WTC11 (cell line): Measurements from ENCODE around the gene CAMTA1. TPM values are rescaled to one million over a fixed set of nuclear protein-coding genes. Genes with fewer than 3 reads are reported as not detected.

Source experiments
- ATAC-seq: fragments of 200-7000 bp; cut with Tn5 transposase; 2 replicates; pipeline ENCODE4 v1.10.0; 2021; ENCODE audit warnings: mild to moderate bottlenecking, moderate library complexity
- CTCF ChIA-PET: fragments of 300-600 bp; sonication (Branson Sonifier 250); formaldehyde crosslinking; loops from one replicate; lab custom pipeline; 2021; ENCODE audit warnings: antibody characterized with exemption; lab: Charles Lee
- POLR2A ChIA-PET: fragments of 350-600 bp; sonication (Branson Sonifier 250); formaldehyde crosslinking; loops from one replicate; lab custom pipeline; 2021; ENCODE audit warnings: antibody characterized with exemption; lab: Charles Lee
- DNase-seq: peaks from one replicate; pipeline ENCODE4 v3.0.0; 2021; ENCODE audit warnings: low spot score
- H3K27ac Mint-ChIP-seq: 2 replicates; pipeline ENCODE4 v1.8.0; 2021; ENCODE audit warnings: mixed read lengths
- H3K27me3 Mint-ChIP-seq: 2 replicates; pipeline ENCODE4 v1.8.0; 2021; ENCODE audit warnings: low read depth, mild to moderate bottlenecking, moderate library complexity, mixed read lengths
- H3K36me3 Mint-ChIP-seq: 2 replicates; pipeline ENCODE4 v1.8.0; 2021; ENCODE audit warnings: mixed read lengths
- H3K4me1 Mint-ChIP-seq: 2 replicates; pipeline ENCODE4 v1.8.0; 2022; ENCODE audit warnings: mixed read lengths
- H3K4me3 Mint-ChIP-seq: 2 replicates; pipeline ENCODE4 v1.8.0; 2021; ENCODE audit warnings: mild to moderate bottlenecking, moderate library complexity, mixed read lengths
- H3K9me3 Mint-ChIP-seq: 2 replicates; pipeline ENCODE4 v1.8.0; 2021; ENCODE audit warnings: mixed read lengths
- ETV6 ChIP-seq: sonication (generic); formaldehyde crosslinking; IDR thresholded peaks from 2 replicates; pipeline ENCODE4 v1.8.1; 2022; ENCODE audit warnings: mild to moderate bottlenecking, missing genetic modification reagents
- FOXP1 ChIP-seq: sonication (generic); formaldehyde crosslinking; IDR thresholded peaks from 2 replicates; pipeline ENCODE4 v1.8.0; 2022; ENCODE audit warnings: missing genetic modification reagents, mild to moderate bottlenecking, moderate library complexity, borderline replicate concordance
- JAZF1 ChIP-seq: fragments of 250-450 bp; sonication (Bioruptor Pico); IDR thresholded peaks from 2 replicates; pipeline ENCODE4 v1.9.0; 2021; ENCODE audit warnings: moderate library complexity, mild to moderate bottlenecking, inconsistent platforms
- MXD4 ChIP-seq: fragments of 250-450 bp; sonication (Bioruptor Pico); IDR thresholded peaks from 2 replicates; pipeline ENCODE4 v1.8.0; 2021; ENCODE audit warnings: mild to moderate bottlenecking, moderate library complexity, borderline replicate concordance
- NR2C2 ChIP-seq: sonication (generic); formaldehyde crosslinking; IDR thresholded peaks from 2 replicates; pipeline ENCODE4 v1.8.0; 2022; ENCODE audit warnings: mild to moderate bottlenecking, missing genetic modification reagents
- SMAD3 ChIP-seq: sonication (generic); formaldehyde crosslinking; IDR thresholded peaks from 2 replicates; pipeline ENCODE4 v1.8.0; 2022; ENCODE audit warnings: missing genetic modification reagents, mild to moderate bottlenecking, borderline replicate concordance
- SP1 ChIP-seq: sonication (generic); formaldehyde crosslinking; conservative IDR thresholded peaks from 2 replicates; pipeline ENCODE4 v1.8.1; 2022; ENCODE audit warnings: missing genetic modification reagents
- TCF7 ChIP-seq: sonication (generic); formaldehyde crosslinking; IDR thresholded peaks from 2 replicates; pipeline ENCODE4 v1.8.0; 2022; ENCODE audit warnings: mild to moderate bottlenecking, low read depth, missing genetic modification reagents, moderate library complexity
- TEAD4 ChIP-seq: sonication (generic); formaldehyde crosslinking; IDR thresholded peaks from 2 replicates; pipeline ENCODE4 v1.8.0; 2022; ENCODE audit warnings: mild to moderate bottlenecking, missing genetic modification reagents
- ZNF263 ChIP-seq: sonication (generic); formaldehyde crosslinking; IDR thresholded peaks from 2 replicates; pipeline ENCODE4 v1.8.1; 2022; ENCODE audit warnings: low read depth, mild to moderate bottlenecking, moderate library complexity, missing genetic modification reagents
- total RNA-seq: library from RNA; stranded (reverse); gene quantifications from 3 replicates; pipeline ENCODE4 v1.2.3, GENCODE V29; 2021
- TF ChIP-seq, protein P1 (sequence below): fragments of 250-450 bp; sonication (Bioruptor Pico); IDR thresholded peaks from 2 replicates; pipeline ENCODE4 v1.9.0; 2021; ENCODE audit warnings: mild to moderate bottlenecking
- TF ChIP-seq, protein P2 (sequence below): sonication (generic); formaldehyde crosslinking; IDR thresholded peaks from 2 replicates; pipeline ENCODE4 v1.8.1; 2023; ENCODE audit warnings: mild to moderate bottlenecking, missing genetic modification reagents, moderate library complexity
- TF ChIP-seq, protein P3 (sequence below): sonication (generic); formaldehyde crosslinking; IDR thresholded peaks from 2 replicates; pipeline ENCODE4 v1.8.0; 2022; ENCODE audit warnings: mild to moderate bottlenecking, missing genetic modification reagents
- TF ChIP-seq, protein P4 (sequence below): sonication (generic); formaldehyde crosslinking; IDR thresholded peaks from 2 replicates; pipeline ENCODE4 v1.8.0; 2023; ENCODE audit warnings: mild to moderate bottlenecking, missing genetic modification reagents
- TF ChIP-seq, protein P5 (sequence below): sonication (generic); formaldehyde crosslinking; IDR thresholded peaks from 2 replicates; pipeline ENCODE4 v1.8.0; 2022; ENCODE audit warnings: missing genetic modification reagents
- TF ChIP-seq, protein P6 (sequence below): sonication (generic); formaldehyde crosslinking; conservative IDR thresholded peaks from 2 replicates; pipeline ENCODE4 v1.8.1; 2023; ENCODE audit warnings: mild to moderate bottlenecking, low read depth, missing genetic modification reagents, moderate library complexity
- TF ChIP-seq, protein P7 (sequence below): sonication (generic); formaldehyde crosslinking; IDR thresholded peaks from 2 replicates; pipeline ENCODE4 v1.8.0; 2022; ENCODE audit warnings: mild to moderate bottlenecking, missing genetic modification reagents
- TF ChIP-seq, protein P8 (sequence below): sonication (generic); formaldehyde crosslinking; IDR thresholded peaks from 2 replicates; pipeline ENCODE4 v1.8.1; 2023; ENCODE audit warnings: mild to moderate bottlenecking, missing genetic modification reagents, moderate library complexity
- TF ChIP-seq, protein P9 (sequence below): sonication (generic); formaldehyde crosslinking; IDR thresholded peaks from 2 replicates; pipeline ENCODE4 v1.8.0; 2022; ENCODE audit warnings: mild to moderate bottlenecking, missing genetic modification reagents

CAMTA1 gene
- total RNA-seq, 1 experiment from 2014 or later, result 86.4 TPM

DNA sequence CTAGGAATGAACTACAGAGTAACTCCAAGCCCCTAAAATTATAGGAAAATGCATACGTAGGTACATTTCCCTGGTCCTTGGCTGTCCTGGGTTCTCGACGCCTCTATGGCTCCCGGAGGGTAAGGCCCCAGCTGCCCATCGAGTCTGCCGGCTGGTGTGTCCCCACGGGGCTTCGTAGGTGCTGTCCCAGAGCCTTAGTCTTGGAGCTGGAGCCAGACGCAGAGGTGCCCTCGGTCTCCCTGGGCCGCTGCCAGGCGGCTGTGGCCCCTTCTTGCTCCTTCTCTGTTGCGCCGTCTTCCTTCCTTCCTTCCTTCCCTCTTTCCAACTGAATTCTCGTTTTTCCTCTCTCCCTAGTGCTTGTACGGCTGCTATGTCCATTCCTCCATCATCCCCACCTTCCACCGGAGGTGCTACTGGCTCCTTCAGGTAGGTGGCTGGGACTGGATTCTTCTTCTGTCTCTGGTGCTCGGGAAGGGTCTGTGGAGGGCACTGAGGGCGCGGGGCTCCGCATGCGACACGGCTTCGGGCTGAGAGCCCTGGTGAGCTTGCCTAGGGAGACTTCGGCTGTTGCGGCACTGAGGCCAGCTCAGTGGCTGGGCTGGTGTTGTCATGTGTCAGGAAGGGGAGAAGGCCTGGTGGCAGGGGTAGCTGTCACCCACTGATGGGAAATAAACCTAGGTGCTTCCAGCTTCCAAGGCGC is 682.4 kb downstream of the CAMTA1 start (continued):
- TF ChIP-seq TEAD4 (CRISPR knock-in tag), result no peak
- TF ChIP-seq, protein P1, sequence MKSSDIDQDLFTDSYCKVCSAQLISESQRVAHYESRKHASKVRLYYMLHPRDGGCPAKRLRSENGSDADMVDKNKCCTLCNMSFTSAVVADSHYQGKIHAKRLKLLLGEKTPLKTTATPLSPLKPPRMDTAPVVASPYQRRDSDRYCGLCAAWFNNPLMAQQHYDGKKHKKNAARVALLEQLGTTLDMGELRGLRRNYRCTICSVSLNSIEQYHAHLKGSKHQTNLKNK (CRISPR knock-in tag), result no peak

DNA sequence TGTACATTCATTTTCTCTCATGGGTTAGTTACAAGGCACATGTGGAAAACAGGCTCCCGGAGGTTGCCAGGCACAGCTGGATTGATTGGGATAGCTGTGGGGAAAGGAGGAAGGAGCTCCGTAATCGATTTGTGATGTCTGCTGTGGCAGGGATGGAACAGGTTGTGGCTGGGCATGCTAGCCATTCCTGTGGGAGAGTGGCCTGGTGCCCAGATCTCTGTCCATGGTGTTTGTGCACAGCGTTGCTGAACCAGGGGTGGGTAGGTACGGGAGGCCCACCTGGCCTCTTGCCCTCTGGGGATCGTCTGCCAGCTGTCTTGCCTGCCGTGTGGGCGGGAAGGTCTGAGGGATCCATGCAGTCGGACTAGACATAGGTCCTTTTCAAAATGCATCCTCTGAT is 683.0 kb downstream of the CAMTA1 start:
- CTCF ChIA-PET, result interaction anchor here (1.0 to 1.9 kb wide), 2 partner anchors 12 to 179 kb away, joined by 3 to 4 read pairs; no protein-coding TSS in a partner anchor
- H3K4me1 Mint-ChIP-seq, result no peaks in the 10 kb centered on the region
- no peaks in the 10 kb centered on the region; the same call in 1 of the 2 replicates for H3K27me3 Mint-ChIP-seq
- H3K36me3 Mint-ChIP-seq, result no peaks in the 10 kb centered on the region
- DNase-seq, result no peak
- POLR2A ChIA-PET, result no interaction called here
- ATAC-seq, result no peak
- no peaks in the 10 kb centered on the region for H3K9me3 Mint-ChIP-seq
- H3K4me3 Mint-ChIP-seq, result no peak overlapping the region
- no peak overlapping the region for H3K27ac Mint-ChIP-seq
- TF ChIP-seq ZNF263 (CRISPR knock-in tag), result no peak
- TF ChIP-seq, protein P1 (CRISPR knock-in tag), result no peak
- no peak for TF ChIP-seq MXD4
- TF ChIP-seq FOXP1, result no peak
- no peak for TF ChIP-seq TCF7 (CRISPR knock-in tag)
- TF ChIP-seq, protein P2, sequence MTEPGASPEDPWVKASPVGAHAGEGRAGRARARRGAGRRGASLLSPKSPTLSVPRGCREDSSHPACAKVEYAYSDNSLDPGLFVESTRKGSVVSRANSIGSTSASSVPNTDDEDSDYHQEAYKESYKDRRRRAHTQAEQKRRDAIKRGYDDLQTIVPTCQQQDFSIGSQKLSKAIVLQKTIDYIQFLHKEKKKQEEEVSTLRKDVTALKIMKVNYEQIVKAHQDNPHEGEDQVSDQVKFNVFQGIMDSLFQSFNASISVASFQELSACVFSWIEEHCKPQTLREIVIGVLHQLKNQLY, result no peak
- TF ChIP-seq, protein P3, sequence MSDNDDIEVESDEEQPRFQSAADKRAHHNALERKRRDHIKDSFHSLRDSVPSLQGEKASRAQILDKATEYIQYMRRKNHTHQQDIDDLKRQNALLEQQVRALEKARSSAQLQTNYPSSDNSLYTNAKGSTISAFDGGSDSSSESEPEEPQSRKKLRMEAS (CRISPR knock-in tag), result no peak
- TF ChIP-seq, protein P4, sequence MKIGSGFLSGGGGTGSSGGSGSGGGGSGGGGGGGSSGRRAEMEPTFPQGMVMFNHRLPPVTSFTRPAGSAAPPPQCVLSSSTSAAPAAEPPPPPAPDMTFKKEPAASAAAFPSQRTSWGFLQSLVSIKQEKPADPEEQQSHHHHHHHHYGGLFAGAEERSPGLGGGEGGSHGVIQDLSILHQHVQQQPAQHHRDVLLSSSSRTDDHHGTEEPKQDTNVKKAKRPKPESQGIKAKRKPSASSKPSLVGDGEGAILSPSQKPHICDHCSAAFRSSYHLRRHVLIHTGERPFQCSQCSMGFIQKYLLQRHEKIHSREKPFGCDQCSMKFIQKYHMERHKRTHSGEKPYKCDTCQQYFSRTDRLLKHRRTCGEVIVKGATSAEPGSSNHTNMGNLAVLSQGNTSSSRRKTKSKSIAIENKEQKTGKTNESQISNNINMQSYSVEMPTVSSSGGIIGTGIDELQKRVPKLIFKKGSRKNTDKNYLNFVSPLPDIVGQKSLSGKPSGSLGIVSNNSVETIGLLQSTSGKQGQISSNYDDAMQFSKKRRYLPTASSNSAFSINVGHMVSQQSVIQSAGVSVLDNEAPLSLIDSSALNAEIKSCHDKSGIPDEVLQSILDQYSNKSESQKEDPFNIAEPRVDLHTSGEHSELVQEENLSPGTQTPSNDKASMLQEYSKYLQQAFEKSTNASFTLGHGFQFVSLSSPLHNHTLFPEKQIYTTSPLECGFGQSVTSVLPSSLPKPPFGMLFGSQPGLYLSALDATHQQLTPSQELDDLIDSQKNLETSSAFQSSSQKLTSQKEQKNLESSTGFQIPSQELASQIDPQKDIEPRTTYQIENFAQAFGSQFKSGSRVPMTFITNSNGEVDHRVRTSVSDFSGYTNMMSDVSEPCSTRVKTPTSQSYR (CRISPR knock-in tag), result no peak
- TF ChIP-seq SP1 (CRISPR knock-in tag), result no peak
- TF ChIP-seq, protein P5, sequence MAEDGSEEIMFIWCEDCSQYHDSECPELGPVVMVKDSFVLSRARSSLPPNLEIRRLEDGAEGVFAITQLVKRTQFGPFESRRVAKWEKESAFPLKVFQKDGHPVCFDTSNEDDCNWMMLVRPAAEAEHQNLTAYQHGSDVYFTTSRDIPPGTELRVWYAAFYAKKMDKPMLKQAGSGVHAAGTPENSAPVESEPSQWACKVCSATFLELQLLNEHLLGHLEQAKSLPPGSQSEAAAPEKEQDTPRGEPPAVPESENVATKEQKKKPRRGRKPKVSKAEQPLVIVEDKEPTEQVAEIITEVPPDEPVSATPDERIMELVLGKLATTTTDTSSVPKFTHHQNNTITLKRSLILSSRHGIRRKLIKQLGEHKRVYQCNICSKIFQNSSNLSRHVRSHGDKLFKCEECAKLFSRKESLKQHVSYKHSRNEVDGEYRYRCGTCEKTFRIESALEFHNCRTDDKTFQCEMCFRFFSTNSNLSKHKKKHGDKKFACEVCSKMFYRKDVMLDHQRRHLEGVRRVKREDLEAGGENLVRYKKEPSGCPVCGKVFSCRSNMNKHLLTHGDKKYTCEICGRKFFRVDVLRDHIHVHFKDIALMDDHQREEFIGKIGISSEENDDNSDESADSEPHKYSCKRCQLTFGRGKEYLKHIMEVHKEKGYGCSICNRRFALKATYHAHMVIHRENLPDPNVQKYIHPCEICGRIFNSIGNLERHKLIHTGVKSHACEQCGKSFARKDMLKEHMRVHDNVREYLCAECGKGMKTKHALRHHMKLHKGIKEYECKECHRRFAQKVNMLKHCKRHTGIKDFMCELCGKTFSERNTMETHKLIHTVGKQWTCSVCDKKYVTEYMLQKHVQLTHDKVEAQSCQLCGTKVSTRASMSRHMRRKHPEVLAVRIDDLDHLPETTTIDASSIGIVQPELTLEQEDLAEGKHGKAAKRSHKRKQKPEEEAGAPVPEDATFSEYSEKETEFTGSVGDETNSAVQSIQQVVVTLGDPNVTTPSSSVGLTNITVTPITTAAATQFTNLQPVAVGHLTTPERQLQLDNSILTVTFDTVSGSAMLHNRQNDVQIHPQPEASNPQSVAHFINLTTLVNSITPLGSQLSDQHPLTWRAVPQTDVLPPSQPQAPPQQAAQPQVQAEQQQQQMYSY (CRISPR knock-in tag), result no peak
- no peak for TF ChIP-seq JAZF1 (CRISPR knock-in tag)
- TF ChIP-seq, protein P6, sequence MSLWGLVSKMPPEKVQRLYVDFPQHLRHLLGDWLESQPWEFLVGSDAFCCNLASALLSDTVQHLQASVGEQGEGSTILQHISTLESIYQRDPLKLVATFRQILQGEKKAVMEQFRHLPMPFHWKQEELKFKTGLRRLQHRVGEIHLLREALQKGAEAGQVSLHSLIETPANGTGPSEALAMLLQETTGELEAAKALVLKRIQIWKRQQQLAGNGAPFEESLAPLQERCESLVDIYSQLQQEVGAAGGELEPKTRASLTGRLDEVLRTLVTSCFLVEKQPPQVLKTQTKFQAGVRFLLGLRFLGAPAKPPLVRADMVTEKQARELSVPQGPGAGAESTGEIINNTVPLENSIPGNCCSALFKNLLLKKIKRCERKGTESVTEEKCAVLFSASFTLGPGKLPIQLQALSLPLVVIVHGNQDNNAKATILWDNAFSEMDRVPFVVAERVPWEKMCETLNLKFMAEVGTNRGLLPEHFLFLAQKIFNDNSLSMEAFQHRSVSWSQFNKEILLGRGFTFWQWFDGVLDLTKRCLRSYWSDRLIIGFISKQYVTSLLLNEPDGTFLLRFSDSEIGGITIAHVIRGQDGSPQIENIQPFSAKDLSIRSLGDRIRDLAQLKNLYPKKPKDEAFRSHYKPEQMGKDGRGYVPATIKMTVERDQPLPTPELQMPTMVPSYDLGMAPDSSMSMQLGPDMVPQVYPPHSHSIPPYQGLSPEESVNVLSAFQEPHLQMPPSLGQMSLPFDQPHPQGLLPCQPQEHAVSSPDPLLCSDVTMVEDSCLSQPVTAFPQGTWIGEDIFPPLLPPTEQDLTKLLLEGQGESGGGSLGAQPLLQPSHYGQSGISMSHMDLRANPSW (CRISPR knock-in tag), result no peak
- TF ChIP-seq ETV6 (CRISPR knock-in tag), result no peak
- no peak for TF ChIP-seq NR2C2 (CRISPR knock-in tag)
- TF ChIP-seq, protein P7, sequence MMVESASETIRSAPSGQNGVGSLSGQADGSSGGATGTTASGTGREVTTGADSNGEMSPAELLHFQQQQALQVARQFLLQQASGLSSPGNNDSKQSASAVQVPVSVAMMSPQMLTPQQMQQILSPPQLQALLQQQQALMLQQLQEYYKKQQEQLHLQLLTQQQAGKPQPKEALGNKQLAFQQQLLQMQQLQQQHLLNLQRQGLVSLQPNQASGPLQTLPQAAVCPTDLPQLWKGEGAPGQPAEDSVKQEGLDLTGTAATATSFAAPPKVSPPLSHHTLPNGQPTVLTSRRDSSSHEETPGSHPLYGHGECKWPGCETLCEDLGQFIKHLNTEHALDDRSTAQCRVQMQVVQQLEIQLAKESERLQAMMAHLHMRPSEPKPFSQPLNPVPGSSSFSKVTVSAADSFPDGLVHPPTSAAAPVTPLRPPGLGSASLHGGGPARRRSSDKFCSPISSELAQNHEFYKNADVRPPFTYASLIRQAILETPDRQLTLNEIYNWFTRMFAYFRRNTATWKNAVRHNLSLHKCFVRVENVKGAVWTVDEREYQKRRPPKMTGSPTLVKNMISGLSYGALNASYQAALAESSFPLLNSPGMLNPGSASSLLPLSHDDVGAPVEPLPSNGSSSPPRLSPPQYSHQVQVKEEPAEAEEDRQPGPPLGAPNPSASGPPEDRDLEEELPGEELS (CRISPR knock-in tag), result no peak
- TF ChIP-seq, protein P8, sequence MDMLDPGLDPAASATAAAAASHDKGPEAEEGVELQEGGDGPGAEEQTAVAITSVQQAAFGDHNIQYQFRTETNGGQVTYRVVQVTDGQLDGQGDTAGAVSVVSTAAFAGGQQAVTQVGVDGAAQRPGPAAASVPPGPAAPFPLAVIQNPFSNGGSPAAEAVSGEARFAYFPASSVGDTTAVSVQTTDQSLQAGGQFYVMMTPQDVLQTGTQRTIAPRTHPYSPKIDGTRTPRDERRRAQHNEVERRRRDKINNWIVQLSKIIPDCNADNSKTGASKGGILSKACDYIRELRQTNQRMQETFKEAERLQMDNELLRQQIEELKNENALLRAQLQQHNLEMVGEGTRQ (CRISPR knock-in tag), result no peak
- TF ChIP-seq, protein P9, sequence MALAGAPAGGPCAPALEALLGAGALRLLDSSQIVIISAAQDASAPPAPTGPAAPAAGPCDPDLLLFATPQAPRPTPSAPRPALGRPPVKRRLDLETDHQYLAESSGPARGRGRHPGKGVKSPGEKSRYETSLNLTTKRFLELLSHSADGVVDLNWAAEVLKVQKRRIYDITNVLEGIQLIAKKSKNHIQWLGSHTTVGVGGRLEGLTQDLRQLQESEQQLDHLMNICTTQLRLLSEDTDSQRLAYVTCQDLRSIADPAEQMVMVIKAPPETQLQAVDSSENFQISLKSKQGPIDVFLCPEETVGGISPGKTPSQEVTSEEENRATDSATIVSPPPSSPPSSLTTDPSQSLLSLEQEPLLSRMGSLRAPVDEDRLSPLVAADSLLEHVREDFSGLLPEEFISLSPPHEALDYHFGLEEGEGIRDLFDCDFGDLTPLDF (CRISPR knock-in tag), result no peak
- no peak for TF ChIP-seq SMAD3 (CRISPR knock-in tag)
